ENCODE data around the gene DPP6.
"Not testable (repeated sequence)": the region's sequence is repeated elsewhere in the genome, so short reads cannot be mapped to it uniquely, and the experiment has no call there.

Gene DPP6

GRCh38 chr7:154117411-154118390 lies 65.5 kb downstream of the DPP6 start:
- H3K27me3 ChIP-seq (replicated peaks in 2 of 5; ENCODE audit: control insufficient read depth in 4 of 5, insufficient read depth in 5 of 5, low read length in 4 of 5); H3K4me3 ChIP-seq (ENCODE audit: control insufficient read depth in 1 of 7, extremely low read depth in 1 of 7, insufficient read depth in 4 of 7, low read depth in 2 of 7, low read length in 6 of 7); H3K27ac ChIP-seq (ENCODE audit: insufficient read depth in 1 of 2, low read depth in 1 of 2, low read length in 2 of 2, poor library complexity in 1 of 2, severe bottlenecking in 2 of 2); POLR2A ChIA-PET; CTCF ChIA-PET; H3K9me3 ChIP-seq (ENCODE audit: control extremely low read depth in 1 of 5, control insufficient read depth in 4 of 5, insufficient read depth in 2 of 5, low read depth in 1 of 5, low read length in 4 of 5); H3K36me3 ChIP-seq (ENCODE audit: control insufficient read depth in 4 of 4, insufficient read depth in 4 of 4, low read length in 3 of 4); H3K4me1 ChIP-seq (ENCODE audit: control extremely low read depth in 1 of 4, control insufficient read depth in 4 of 4, insufficient read depth in 4 of 4, low read length in 3 of 4); DNase-seq: not testable (repeated sequence)
- WGBS (ENCODE audit: insufficient coverage), result 94% methylated on average over 5 of the region's 12 CpGs

GRCh38 chr7:154120825-154121224 lies 68.6 kb downstream of the DPP6 start:
- H3K4me3 ChIP-seq (ENCODE audit: control insufficient read depth in 1 of 7, extremely low read depth in 1 of 7, insufficient read depth in 4 of 7, low read depth in 2 of 7, low read length in 6 of 7); H3K4me1 ChIP-seq (ENCODE audit: control extremely low read depth in 1 of 4, control insufficient read depth in 4 of 4, insufficient read depth in 4 of 4, low read length in 3 of 4); H3K36me3 ChIP-seq (ENCODE audit: control insufficient read depth in 4 of 4, insufficient read depth in 4 of 4, low read length in 3 of 4); H3K9me3 ChIP-seq (ENCODE audit: control extremely low read depth in 1 of 5, control insufficient read depth in 4 of 5, insufficient read depth in 2 of 5, low read depth in 1 of 5, low read length in 4 of 5); POLR2A ChIA-PET; H3K27me3 ChIP-seq (replicated peaks in 2 of 5; ENCODE audit: control insufficient read depth in 4 of 5, insufficient read depth in 5 of 5, low read length in 4 of 5); DNase-seq; CTCF ChIA-PET; H3K27ac ChIP-seq (ENCODE audit: insufficient read depth in 1 of 2, low read depth in 1 of 2, low read length in 2 of 2, poor library complexity in 1 of 2, severe bottlenecking in 2 of 2): not testable (repeated sequence)
- 80% methylated on average over 3 of the region's 5 CpGs for WGBS (ENCODE audit: insufficient coverage)

- H3K9me3 ChIP-seq (ENCODE audit: control extremely low read depth in 1 of 5, control insufficient read depth in 4 of 5, insufficient read depth in 2 of 5, low read depth in 1 of 5, low read length in 4 of 5); H3K4me3 ChIP-seq (ENCODE audit: control insufficient read depth in 1 of 7, extremely low read depth in 1 of 7, insufficient read depth in 4 of 7, low read depth in 2 of 7, low read length in 6 of 7); DNase-seq; H3K27ac ChIP-seq (ENCODE audit: insufficient read depth in 1 of 2, low read depth in 1 of 2, low read length in 2 of 2, poor library complexity in 1 of 2, severe bottlenecking in 2 of 2); H3K36me3 ChIP-seq (ENCODE audit: control insufficient read depth in 4 of 4, insufficient read depth in 4 of 4, low read length in 3 of 4); CTCF ChIA-PET; H3K27me3 ChIP-seq (replicated peaks in 2 of 5; ENCODE audit: control insufficient read depth in 4 of 5, insufficient read depth in 5 of 5, low read length in 4 of 5); POLR2A ChIA-PET; H3K4me1 ChIP-seq (ENCODE audit: control extremely low read depth in 1 of 4, control insufficient read depth in 4 of 4, insufficient read depth in 4 of 4, low read length in 3 of 4): not testable (repeated sequence)
- no CpG with 5 or more reads among the region's 10 CpGs for WGBS (ENCODE audit: insufficient coverage)
These were observed 70.5 kb downstream of the DPP6 start for GRCh38 chr7:154122720-154123119.

DNA sequence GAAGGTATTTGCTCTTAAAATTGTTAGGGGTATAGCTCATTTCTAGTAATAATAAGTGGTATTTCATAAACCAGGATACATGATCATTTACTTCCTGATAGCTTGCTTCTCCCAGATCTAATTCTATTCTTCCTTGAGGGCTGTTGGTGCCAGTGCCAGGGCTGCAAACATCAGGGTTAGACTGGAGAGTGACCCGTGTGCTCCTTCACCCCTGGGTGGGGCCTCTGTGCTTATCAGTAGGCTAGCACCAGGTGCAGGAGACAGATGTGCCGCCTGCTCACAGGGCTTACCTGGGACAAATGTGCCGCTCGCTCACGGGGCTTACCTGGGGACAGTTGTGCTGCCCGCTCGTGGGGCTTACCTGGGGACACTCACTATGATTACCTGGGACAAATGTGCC lies 71.2 kb downstream of the DPP6 start:
- DNase-seq; POLR2A ChIA-PET; H3K36me3 ChIP-seq (ENCODE audit: control insufficient read depth in 4 of 4, insufficient read depth in 4 of 4, low read length in 3 of 4); H3K27ac ChIP-seq (ENCODE audit: insufficient read depth in 1 of 2, low read depth in 1 of 2, low read length in 2 of 2, poor library complexity in 1 of 2, severe bottlenecking in 2 of 2); CTCF ChIA-PET; H3K9me3 ChIP-seq (ENCODE audit: control extremely low read depth in 1 of 5, control insufficient read depth in 4 of 5, insufficient read depth in 2 of 5, low read depth in 1 of 5, low read length in 4 of 5); H3K27me3 ChIP-seq (replicated peaks in 2 of 5; ENCODE audit: control insufficient read depth in 4 of 5, insufficient read depth in 5 of 5, low read length in 4 of 5); H3K4me3 ChIP-seq (ENCODE audit: control insufficient read depth in 1 of 7, extremely low read depth in 1 of 7, insufficient read depth in 4 of 7, low read depth in 2 of 7, low read length in 6 of 7); H3K4me1 ChIP-seq (ENCODE audit: control extremely low read depth in 1 of 4, control insufficient read depth in 4 of 4, insufficient read depth in 4 of 4, low read length in 3 of 4): not testable (repeated sequence)
- 67% methylated on average over 1 of the region's 7 CpGs for WGBS (ENCODE audit: insufficient coverage)

GRCh38 chr7:154129142-154129541 lies 76.9 kb downstream of the DPP6 start:
- DNase-seq; CTCF ChIA-PET; H3K27me3 ChIP-seq (replicated peaks in 2 of 5; ENCODE audit: control insufficient read depth in 4 of 5, insufficient read depth in 5 of 5, low read length in 4 of 5); H3K9me3 ChIP-seq (ENCODE audit: control extremely low read depth in 1 of 5, control insufficient read depth in 4 of 5, insufficient read depth in 2 of 5, low read depth in 1 of 5, low read length in 4 of 5); H3K4me3 ChIP-seq (ENCODE audit: control insufficient read depth in 1 of 7, extremely low read depth in 1 of 7, insufficient read depth in 4 of 7, low read depth in 2 of 7, low read length in 6 of 7); POLR2A ChIA-PET; H3K36me3 ChIP-seq (ENCODE audit: control insufficient read depth in 4 of 4, insufficient read depth in 4 of 4, low read length in 3 of 4); H3K27ac ChIP-seq (ENCODE audit: insufficient read depth in 1 of 2, low read depth in 1 of 2, low read length in 2 of 2, poor library complexity in 1 of 2, severe bottlenecking in 2 of 2); H3K4me1 ChIP-seq (ENCODE audit: control extremely low read depth in 1 of 4, control insufficient read depth in 4 of 4, insufficient read depth in 4 of 4, low read length in 3 of 4): not testable (repeated sequence)
- WGBS (ENCODE audit: insufficient coverage), result 0% methylated on average over 1 of the region's 5 CpGs

- POLR2A ChIA-PET; H3K36me3 ChIP-seq (ENCODE audit: control insufficient read depth in 4 of 4, insufficient read depth in 4 of 4, low read length in 3 of 4); H3K4me3 ChIP-seq (ENCODE audit: control insufficient read depth in 1 of 7, extremely low read depth in 1 of 7, insufficient read depth in 4 of 7, low read depth in 2 of 7, low read length in 6 of 7); H3K27me3 ChIP-seq (replicated peaks in 2 of 5; ENCODE audit: control insufficient read depth in 4 of 5, insufficient read depth in 5 of 5, low read length in 4 of 5); DNase-seq; H3K27ac ChIP-seq (ENCODE audit: insufficient read depth in 1 of 2, low read depth in 1 of 2, low read length in 2 of 2, poor library complexity in 1 of 2, severe bottlenecking in 2 of 2); CTCF ChIA-PET; H3K9me3 ChIP-seq (ENCODE audit: control extremely low read depth in 1 of 5, control insufficient read depth in 4 of 5, insufficient read depth in 2 of 5, low read depth in 1 of 5, low read length in 4 of 5); H3K4me1 ChIP-seq (ENCODE audit: control extremely low read depth in 1 of 4, control insufficient read depth in 4 of 4, insufficient read depth in 4 of 4, low read length in 3 of 4): not testable (repeated sequence)
- 100% methylated on average over 1 of the region's 4 CpGs for WGBS (ENCODE audit: insufficient coverage)
These were observed 80.4 kb downstream of the DPP6 start for GRCh38 chr7:154132617-154133016.

DNA sequence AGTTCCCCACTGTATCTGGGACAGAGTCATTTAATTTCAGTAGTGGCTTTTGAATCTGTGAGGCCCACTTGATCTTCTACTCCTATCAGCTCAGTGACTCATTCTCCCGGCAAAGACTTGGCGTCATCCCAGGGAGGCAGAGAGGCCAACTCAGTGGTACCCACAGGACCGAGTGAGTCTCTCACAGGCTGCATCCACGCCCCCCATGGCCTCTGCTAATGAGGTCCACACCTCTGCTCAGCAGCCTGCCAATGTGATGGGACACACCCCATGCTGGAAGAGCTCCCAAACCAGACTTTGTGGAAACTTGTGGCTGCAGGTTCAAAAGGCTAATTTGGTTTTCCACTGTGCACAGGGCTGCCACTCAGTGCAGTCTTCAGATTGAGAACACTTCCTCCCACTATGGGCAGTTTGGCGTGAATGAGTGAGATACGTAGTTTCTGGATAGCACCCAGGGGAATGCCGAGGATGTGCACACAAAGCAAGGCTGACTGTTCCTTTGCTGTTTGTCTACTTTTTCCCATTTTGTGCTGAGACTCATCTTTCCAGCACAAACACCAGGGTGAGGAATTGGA lies 81.6 kb downstream of the DPP6 start:
- WGBS (ENCODE audit: insufficient coverage), result no CpG with 5 or more reads among the region's 7 CpGs
- H3K27ac ChIP-seq (ENCODE audit: insufficient read depth in 1 of 2, low read depth in 1 of 2, low read length in 2 of 2, poor library complexity in 1 of 2, severe bottlenecking in 2 of 2); H3K9me3 ChIP-seq (ENCODE audit: control extremely low read depth in 1 of 5, control insufficient read depth in 4 of 5, insufficient read depth in 2 of 5, low read depth in 1 of 5, low read length in 4 of 5); H3K36me3 ChIP-seq (ENCODE audit: control insufficient read depth in 4 of 4, insufficient read depth in 4 of 4, low read length in 3 of 4); DNase-seq; H3K4me3 ChIP-seq (ENCODE audit: control insufficient read depth in 1 of 7, extremely low read depth in 1 of 7, insufficient read depth in 4 of 7, low read depth in 2 of 7, low read length in 6 of 7); CTCF ChIA-PET; H3K27me3 ChIP-seq (replicated peaks in 2 of 5; ENCODE audit: control insufficient read depth in 4 of 5, insufficient read depth in 5 of 5, low read length in 4 of 5); POLR2A ChIA-PET; H3K4me1 ChIP-seq (ENCODE audit: control extremely low read depth in 1 of 4, control insufficient read depth in 4 of 4, insufficient read depth in 4 of 4, low read length in 3 of 4): not testable (repeated sequence)
